ENCODE data around the gene FCHSD1.

The FCHSD1 gene

DNA sequence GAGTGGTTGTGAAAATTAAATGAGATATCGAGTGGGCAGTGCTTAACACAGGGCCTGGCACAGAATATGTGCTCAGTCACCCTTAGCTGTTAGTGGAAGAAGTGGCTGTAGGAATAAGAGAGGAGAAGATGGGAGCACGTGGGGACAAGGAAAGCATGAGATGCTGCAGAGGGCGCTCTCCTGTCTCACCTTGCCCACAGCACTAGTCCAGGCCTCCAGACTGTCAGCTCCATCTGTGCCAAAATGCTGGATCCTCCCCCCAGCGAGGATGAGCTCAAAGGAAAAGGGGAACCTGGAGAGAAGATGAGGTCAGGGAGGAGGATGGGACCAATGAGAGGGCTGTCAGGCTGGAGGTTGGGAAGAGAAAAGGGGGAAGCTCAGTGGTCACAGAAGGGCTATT is 18.3 kb upstream of the FCHSD1 start:
- Histone ChIP-seq H3K4me1 (ENCODE audit: insufficient read depth, low read length) (no peaks in the 10 kb centered on the region), H3K4me3 (ENCODE audit: low read depth in 1 of 2, low read length in 2 of 2) (no peak overlapping the region), H3K36me3 (ENCODE audit: insufficient read depth, low read length) (no peaks in the 10 kb centered on the region), H3K27ac (ENCODE audit: low read length) (no peak overlapping the region), H3K27me3 (ENCODE audit: insufficient read depth, low read length, poor library complexity) (no peaks in the 10 kb centered on the region), H3K9me3 (ENCODE audit: insufficient read depth, low read length, severe bottlenecking) (no peaks in the 10 kb centered on the region), H2AFZ (ENCODE audit: low read depth, low read length) (no peak overlapping the region), H3K4me2 (ENCODE audit: insufficient read depth, low read length) (no peak overlapping the region), H4K20me1 (ENCODE audit: insufficient read depth, low read length) (no peaks in the 10 kb centered on the region; the same call in 1 of the 2 replicates), H3K9ac (ENCODE audit: low read depth, low read length) (no peak overlapping the region), H3K79me2 (ENCODE audit: insufficient read depth, low read length) (no peaks in the 10 kb centered on the region)
- ATAC-seq (ENCODE audit: insufficient read depth, low read depth) (no peak), DNase-seq (no peak)
- no peak for TF ChIP-seq EZH2 (IDR thresholded peaks at IDR 0.05; ENCODE audit: borderline replicate concordance, low read depth, low read length, severe bottlenecking)
- TF ChIP-seq, protein P1, sequence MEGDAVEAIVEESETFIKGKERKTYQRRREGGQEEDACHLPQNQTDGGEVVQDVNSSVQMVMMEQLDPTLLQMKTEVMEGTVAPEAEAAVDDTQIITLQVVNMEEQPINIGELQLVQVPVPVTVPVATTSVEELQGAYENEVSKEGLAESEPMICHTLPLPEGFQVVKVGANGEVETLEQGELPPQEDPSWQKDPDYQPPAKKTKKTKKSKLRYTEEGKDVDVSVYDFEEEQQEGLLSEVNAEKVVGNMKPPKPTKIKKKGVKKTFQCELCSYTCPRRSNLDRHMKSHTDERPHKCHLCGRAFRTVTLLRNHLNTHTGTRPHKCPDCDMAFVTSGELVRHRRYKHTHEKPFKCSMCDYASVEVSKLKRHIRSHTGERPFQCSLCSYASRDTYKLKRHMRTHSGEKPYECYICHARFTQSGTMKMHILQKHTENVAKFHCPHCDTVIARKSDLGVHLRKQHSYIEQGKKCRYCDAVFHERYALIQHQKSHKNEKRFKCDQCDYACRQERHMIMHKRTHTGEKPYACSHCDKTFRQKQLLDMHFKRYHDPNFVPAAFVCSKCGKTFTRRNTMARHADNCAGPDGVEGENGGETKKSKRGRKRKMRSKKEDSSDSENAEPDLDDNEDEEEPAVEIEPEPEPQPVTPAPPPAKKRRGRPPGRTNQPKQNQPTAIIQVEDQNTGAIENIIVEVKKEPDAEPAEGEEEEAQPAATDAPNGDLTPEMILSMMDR (IDR thresholded peaks at IDR 0.05; ENCODE audit: borderline replicate concordance, extremely low read depth, low read length, poor library complexity, severe bottlenecking), result no peak

DNA sequence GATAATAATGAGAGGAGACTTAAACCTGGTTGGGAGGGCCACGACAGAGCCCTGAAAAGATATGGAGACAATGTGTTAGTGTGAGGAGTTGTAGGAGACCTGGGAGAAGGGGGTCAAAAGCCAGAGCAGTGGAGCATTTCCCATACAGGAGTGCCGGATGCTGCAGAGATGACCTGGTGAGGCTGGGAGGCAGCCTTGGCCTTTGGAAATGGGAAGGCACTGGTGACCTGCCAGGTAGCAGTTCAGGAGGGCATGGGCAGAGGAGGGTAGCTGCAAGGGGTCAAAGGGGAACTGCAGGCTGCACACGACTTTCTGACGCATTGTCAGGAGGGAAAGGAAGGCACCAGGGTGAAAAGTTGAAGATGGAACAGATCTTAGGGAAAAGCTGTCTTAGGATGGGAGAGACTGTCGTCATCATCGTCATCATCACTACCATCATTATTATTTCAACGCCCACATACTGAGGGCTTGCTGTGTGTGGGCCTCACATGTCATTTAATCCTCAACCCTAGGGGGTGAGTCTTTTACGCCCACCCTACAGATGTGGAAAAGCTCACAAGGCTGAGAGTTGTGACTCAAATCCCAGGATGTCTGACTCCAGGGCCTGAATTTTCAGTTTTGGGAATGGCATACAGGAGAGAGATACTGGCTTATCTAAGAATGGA is 17.5 kb upstream of the FCHSD1 start:
- H3K9me3 ChIP-seq (ENCODE audit: insufficient read depth, low read length, severe bottlenecking), result no peaks in the 10 kb centered on the region
- DNase-seq (no peak), ATAC-seq (ENCODE audit: insufficient read depth, low read depth) (no peak)
- H2AFZ ChIP-seq (ENCODE audit: low read depth, low read length), result no peak overlapping the region
- H3K4me2 ChIP-seq (ENCODE audit: insufficient read depth, low read length), result no peak overlapping the region
- H3K9ac ChIP-seq (ENCODE audit: low read depth, low read length), result no peak overlapping the region
- no peaks in the 10 kb centered on the region for H3K79me2 ChIP-seq (ENCODE audit: insufficient read depth, low read length)
- H4K20me1 ChIP-seq (ENCODE audit: insufficient read depth, low read length), result no peaks in the 10 kb centered on the region; the same call in 1 of the 2 replicates
- H3K27ac ChIP-seq (ENCODE audit: low read length), result no peak overlapping the region
- no peak overlapping the region for H3K4me3 ChIP-seq (ENCODE audit: low read depth in 1 of 2, low read length in 2 of 2)
- TF ChIP-seq, protein P1 (IDR thresholded peaks at IDR 0.05; ENCODE audit: borderline replicate concordance, extremely low read depth, low read length, poor library complexity, severe bottlenecking), result no peak
- TF ChIP-seq EZH2 (IDR thresholded peaks at IDR 0.05; ENCODE audit: borderline replicate concordance, low read depth, low read length, severe bottlenecking), result no peak
- H3K4me1 ChIP-seq (ENCODE audit: insufficient read depth, low read length), result no peaks in the 10 kb centered on the region
- no peaks in the 10 kb centered on the region for H3K27me3 ChIP-seq (ENCODE audit: insufficient read depth, low read length, poor library complexity)
- H3K36me3 ChIP-seq (ENCODE audit: insufficient read depth, low read length), result no peaks in the 10 kb centered on the region

DNA sequence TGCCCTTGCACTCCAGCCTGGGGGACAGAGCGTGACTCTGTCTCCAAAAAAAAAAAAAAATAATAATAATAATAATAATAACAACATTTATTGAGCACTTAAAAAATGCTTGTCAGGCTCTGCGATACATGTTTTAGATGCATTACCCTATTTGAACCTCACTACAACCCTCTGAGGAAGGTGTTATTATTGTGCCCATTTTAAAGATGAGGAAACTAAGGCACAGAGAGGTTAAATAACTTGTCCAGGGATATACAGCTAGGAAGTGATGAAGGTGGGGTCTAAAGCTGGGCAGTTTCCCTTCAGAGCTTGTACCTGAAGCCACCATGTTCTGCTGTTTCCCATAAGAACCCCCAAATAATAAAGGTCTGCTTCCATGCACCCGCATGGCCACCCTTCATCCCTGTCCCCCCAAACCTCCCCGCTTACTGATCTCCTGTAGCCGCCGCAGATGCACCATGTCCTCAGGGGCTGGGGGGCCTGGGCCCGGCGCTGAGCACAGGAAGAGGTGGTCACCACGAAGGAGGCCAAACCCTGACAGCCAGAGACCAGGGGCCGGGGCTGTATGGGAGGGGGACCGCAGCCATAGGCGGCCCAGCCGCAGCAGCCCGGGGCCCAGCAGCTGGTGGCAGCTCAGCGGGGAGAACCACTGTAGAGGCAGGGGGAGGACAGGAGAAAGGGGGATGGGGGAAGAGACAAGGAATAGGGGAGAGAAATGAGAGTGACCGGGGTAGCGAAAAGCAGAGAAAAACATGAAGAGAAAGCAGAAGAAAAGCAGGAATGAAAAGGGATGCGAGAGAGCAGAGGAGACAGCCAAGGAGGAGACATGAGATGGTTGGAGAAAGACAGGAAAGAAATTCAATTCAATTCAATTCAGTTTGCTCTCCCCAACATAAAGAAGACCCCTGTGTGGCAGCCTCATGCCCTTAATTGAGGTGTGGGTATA is 15.1 kb upstream of the FCHSD1 start:
- no peaks in the 10 kb centered on the region for H3K4me1 ChIP-seq (ENCODE audit: insufficient read depth, low read length)
- H3K4me2 ChIP-seq (ENCODE audit: insufficient read depth, low read length), result no peak overlapping the region
- no peak overlapping the region for H3K4me3 ChIP-seq (ENCODE audit: low read depth in 1 of 2, low read length in 2 of 2)
- DNase-seq (no peak), ATAC-seq (ENCODE audit: insufficient read depth, low read depth) (no peak)
- no peaks in the 10 kb centered on the region for H3K79me2 ChIP-seq (ENCODE audit: insufficient read depth, low read length)
- H3K27me3 ChIP-seq (ENCODE audit: insufficient read depth, low read length, poor library complexity), result no peaks in the 10 kb centered on the region
- H3K36me3 ChIP-seq (ENCODE audit: insufficient read depth, low read length), result no peaks in the 10 kb centered on the region
- no peak overlapping the region for H3K27ac ChIP-seq (ENCODE audit: low read length)
- no peak overlapping the region for H2AFZ ChIP-seq (ENCODE audit: low read depth, low read length)
- no peaks in the 10 kb centered on the region; the same call in 1 of the 2 replicates for H4K20me1 ChIP-seq (ENCODE audit: insufficient read depth, low read length)
- no peak for TF ChIP-seq EZH2 (IDR thresholded peaks at IDR 0.05; ENCODE audit: borderline replicate concordance, low read depth, low read length, severe bottlenecking)
- TF ChIP-seq, protein P1 (IDR thresholded peaks at IDR 0.05; ENCODE audit: borderline replicate concordance, extremely low read depth, low read length, poor library complexity, severe bottlenecking), result no peak
- H3K9me3 ChIP-seq (ENCODE audit: insufficient read depth, low read length, severe bottlenecking), result no peaks in the 10 kb centered on the region
- H3K9ac ChIP-seq (ENCODE audit: low read depth, low read length), result no peak overlapping the region
